Neuronal stem cell (in vitro differentiated cells): ENCODE measurements around the gene CDCA7L.

Source experiments
- DNase-seq: peaks from one replicate; pipeline ENCODE4 v3.0.0-alpha.2; 2013; ENCODE audit warnings: low spot score
- H2AFZ ChIP-seq: one replicate; pipeline ENCODE4 v1.6.1; 2013; ENCODE audit warnings: mild to moderate bottlenecking, low read length, inconsistent platforms
- H2AK5ac ChIP-seq: 2 replicates; pipeline ENCODE4 v1.6.1; 2013; ENCODE audit warnings: low read depth, mild to moderate bottlenecking, inconsistent platforms, low read length, moderate library complexity, mixed read lengths
- H2BK120ac ChIP-seq: 2 replicates; pipeline ENCODE4 v1.6.1; 2013; ENCODE audit warnings: low read depth, mild to moderate bottlenecking, inconsistent platforms, low read length, moderate library complexity, mixed read lengths
- H2BK12ac ChIP-seq: one replicate; pipeline ENCODE4 v1.6.1; 2013; ENCODE audit warnings: low read length, inconsistent platforms
- H2BK15ac ChIP-seq: 2 replicates; pipeline ENCODE4 v1.6.1; 2013; ENCODE audit warnings: mild to moderate bottlenecking, low read length, inconsistent platforms, mixed read lengths
- H2BK5ac ChIP-seq: one replicate; pipeline ENCODE4 v1.6.1; 2013; ENCODE audit warnings: inconsistent platforms, mild to moderate bottlenecking, low read length, moderate library complexity
- H3K14ac ChIP-seq: one replicate; pipeline ENCODE4 v1.6.1; 2013; ENCODE audit warnings: low read length, inconsistent platforms
- H3K18ac ChIP-seq: 2 replicates; pipeline ENCODE4 v1.6.1; 2013; ENCODE audit warnings: low read length, inconsistent platforms
- H3K23ac ChIP-seq: 2 replicates; pipeline ENCODE4 v1.6.1; 2013; ENCODE audit warnings: low read depth, mild to moderate bottlenecking, mixed read lengths, low read length, inconsistent platforms; ENCODE audit not compliant: poor library complexity
- H3K27ac ChIP-seq: replicated peaks from 3 replicates; pipeline ENCODE4 v1.5.1; 2013; ENCODE audit warnings: low read length, inconsistent platforms
- H3K27me3 ChIP-seq, 3 experiments: 2 replicates each; pipeline ENCODE4 v1.6.1; 2013; ENCODE audit warnings: low read length in 3 of 3, mild to moderate bottlenecking in 2 of 3, inconsistent platforms in 1 of 3, low read depth in 1 of 3, mixed read lengths in 1 of 3, moderate library complexity in 1 of 3; ENCODE audit not compliant: control insufficient read depth in 3 of 3, insufficient read depth in 3 of 3
- H3K36me3 ChIP-seq, 2 donors: replicated peaks in 1 of 2; 2 replicates each; pipeline ENCODE4 v1.6.1; 2013; ENCODE audit warnings: low read length in 2 of 2; ENCODE audit not compliant: control insufficient read depth in 2 of 2, insufficient read depth in 2 of 2
- H3K4ac ChIP-seq: 2 replicates; pipeline ENCODE4 v1.6.1; 2013; ENCODE audit warnings: inconsistent platforms, mild to moderate bottlenecking, low read length, moderate library complexity
- H3K4me1 ChIP-seq, 2 donors: 1 replicate in 1 of 2; 2 replicates in 1 of 2; pipeline ENCODE4 v1.6.1; 2013; ENCODE audit warnings: low read length in 2 of 2, low read depth in 1 of 2; ENCODE audit not compliant: control insufficient read depth in 2 of 2, insufficient read depth in 1 of 2
- H3K4me2 ChIP-seq: one replicate; pipeline ENCODE4 v1.6.1; 2013; ENCODE audit warnings: mild to moderate bottlenecking, low read length, inconsistent platforms; ENCODE audit not compliant: insufficient read depth, poor library complexity, severe bottlenecking
- H3K4me3 ChIP-seq, 2 donors: 2 replicates each; pipeline ENCODE4 v1.5.1; 2013; ENCODE audit warnings: low read length in 2 of 2, mild to moderate bottlenecking in 2 of 2, inconsistent platforms in 1 of 2, moderate library complexity in 1 of 2
- H3K79me1 ChIP-seq: one replicate; pipeline ENCODE4 v1.6.1; 2013; ENCODE audit warnings: low read depth, mild to moderate bottlenecking, inconsistent platforms, low read length, moderate library complexity
- H3K9ac ChIP-seq: one replicate; pipeline ENCODE4 v1.6.1; 2013; ENCODE audit warnings: mild to moderate bottlenecking, low read depth, low read length, inconsistent platforms; ENCODE audit not compliant: poor library complexity
- H3K9me3 ChIP-seq, 2 donors: replicated peaks in 1 of 2; 2 replicates each; pipeline versions ENCODE3 to v1.6.1; 2013; ENCODE audit warnings: low read length in 2 of 2, mild to moderate bottlenecking in 2 of 2, inconsistent platforms in 1 of 2, low read depth in 1 of 2, mixed read lengths in 1 of 2, moderate library complexity in 1 of 2; ENCODE audit not compliant: control insufficient read depth in 2 of 2, insufficient read depth in 1 of 2
- H4K8ac ChIP-seq: one replicate; pipeline ENCODE4 v1.6.1; 2013; ENCODE audit warnings: low read depth, mild to moderate bottlenecking, inconsistent platforms, low read length, moderate library complexity
- H4K91ac ChIP-seq: one replicate; pipeline ENCODE4 v1.6.1; 2013; ENCODE audit warnings: low read length, low read depth, mild to moderate bottlenecking, inconsistent platforms; ENCODE audit not compliant: poor library complexity
- WGBS, 2 donors: extraction: QIAGEN DNeasy Blood & Tissue Kit; methylation state at CpG; one replicate each; pipeline ENCODE4 v1.1.7; 2013; ENCODE audit warnings: missing lambda C conversion rate in 2 of 2, mixed read lengths in 1 of 2; ENCODE audit not compliant: insufficient read length in 2 of 2, insufficient replicate concordance in 1 of 2; ENCODE audit errors: extremely low coverage in 2 of 2; 5-methylcytosine and 5-hydroxymethylcytosine counted together

CDCA7L gene

DNA sequence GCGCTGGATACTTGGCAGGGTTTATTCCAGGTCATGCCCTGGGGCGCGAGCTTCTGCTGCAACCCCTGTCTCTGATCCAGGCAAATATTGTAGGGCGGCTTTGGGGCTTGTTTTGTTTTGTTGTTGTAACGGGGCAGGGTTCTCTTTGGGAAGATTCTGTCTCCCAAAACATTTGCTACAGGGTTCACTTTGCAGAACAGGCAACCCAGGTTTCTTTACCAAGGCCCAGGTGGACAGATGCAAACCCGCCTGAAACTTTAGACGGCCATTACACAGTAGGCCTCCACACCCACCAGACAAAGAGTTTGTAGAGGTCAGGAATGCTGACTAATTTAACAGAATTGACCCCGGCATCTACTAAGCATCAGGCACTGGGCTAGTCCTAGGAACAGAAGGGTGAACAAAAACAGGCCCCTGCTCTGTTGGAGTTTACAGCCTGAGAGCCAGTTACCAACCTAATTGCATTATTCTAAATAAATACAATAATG is 567 bp upstream of the CDCA7L start:
- peak overlapping the region; percentile 35 for H2BK5ac ChIP-seq
- H3K79me1 ChIP-seq: no peaks in the 10 kb centered on the region
- DNase-seq: no peak
- H3K36me3 ChIP-seq: no peaks in the 10 kb centered on the region
- H3K9me3 ChIP-seq: no peaks in the 10 kb centered on the region
- peak overlapping the region; percentile 99 for H2AFZ ChIP-seq
- H3K4me2 ChIP-seq: no peak overlapping the region
- WGBS, 2 donors: no CpG with 5 or more reads among the region's 8 CpGs
- H3K4me3 ChIP-seq: peak overlapping the region in 1 of 2 donors; percentile 72
- no peak overlapping the region for H2AK5ac ChIP-seq
- H3K27ac ChIP-seq: no peak overlapping the region
- no peak overlapping the region for H3K4ac ChIP-seq
- no peak overlapping the region for H3K9ac ChIP-seq
- no peak overlapping the region for H4K91ac ChIP-seq
- H3K27me3 ChIP-seq: peaks cover 0 to 19% (median 0%) of the 10 kb centered on the region in 3 experiments
- H2BK15ac ChIP-seq: no peak overlapping the region
- peaks cover 9 to 14% of the 10 kb centered on the region in 2 donors for H3K4me1 ChIP-seq
- no peak overlapping the region for H2BK120ac ChIP-seq
- no peak overlapping the region for H3K18ac ChIP-seq
- no peak overlapping the region for H2BK12ac ChIP-seq
- no peak overlapping the region for H3K14ac ChIP-seq
- H3K23ac ChIP-seq: no peak overlapping the region
- no peak overlapping the region for H4K8ac ChIP-seq

GRCh38 chr7:21944616-21945453 is 864 bp downstream of the CDCA7L start:
- no peak overlapping the region for H2BK15ac ChIP-seq
- H3K4me2 ChIP-seq: peak overlapping the region; percentile 85
- no peaks in the 10 kb centered on the region for H3K79me1 ChIP-seq
- H4K8ac ChIP-seq: no peak overlapping the region
- peaks cover 9 to 14% of the 10 kb centered on the region in 2 donors for H3K4me1 ChIP-seq
- H3K4ac ChIP-seq: no peak overlapping the region
- H3K4me3 ChIP-seq: peak overlapping the region; percentile 72 to 92
- H3K9ac ChIP-seq: peak overlapping the region; percentile 79
- H4K91ac ChIP-seq: no peak overlapping the region
- H3K14ac ChIP-seq: no peak overlapping the region
- no peak overlapping the region for H2BK12ac ChIP-seq
- H2AFZ ChIP-seq: peak overlapping the region; percentile 99
- H3K27me3 ChIP-seq: peaks cover 0 to 19% (median 0%) of the 10 kb centered on the region in 3 experiments
- H3K27ac ChIP-seq: peak overlapping the region; percentile 45
- no peak overlapping the region for H2AK5ac ChIP-seq
- no CpG with 5 or more reads among the region's 34 CpGs for WGBS, 2 donors
- H3K9me3 ChIP-seq: no peaks in the 10 kb centered on the region
- no peaks in the 10 kb centered on the region for H3K36me3 ChIP-seq
- H3K23ac ChIP-seq: no peak overlapping the region
- H2BK5ac ChIP-seq: no peak overlapping the region
- H2BK120ac ChIP-seq: no peak overlapping the region
- peak overlapping the region; percentile 95 for H3K18ac ChIP-seq
- DNase-seq: peak; percentile 32

DNA sequence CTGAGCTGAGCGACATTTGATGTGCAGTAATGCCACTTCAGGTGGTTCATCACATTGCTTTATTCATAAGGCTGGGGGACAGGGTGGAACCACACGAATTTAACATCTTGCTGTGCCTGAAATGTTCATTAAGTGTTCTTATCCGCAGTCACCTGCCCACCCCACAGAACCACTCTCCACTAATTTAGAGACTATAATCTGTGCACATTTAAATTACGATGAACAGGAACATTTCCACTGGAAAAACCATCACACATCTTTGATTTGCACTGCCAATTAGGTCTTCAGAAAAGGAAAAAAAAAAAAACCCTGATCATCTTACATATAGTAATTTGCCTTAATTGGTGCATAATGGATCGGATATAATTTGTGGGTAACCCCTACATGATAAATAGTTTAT is 2.3 kb downstream of the CDCA7L start:
- Histone ChIP-seq H3K4me1 (peaks cover 3 to 10% of the 10 kb centered on the region in 2 donors), H3K9me3 (peaks cover 0 to 2% of the 10 kb centered on the region in 2 donors), H3K4me2 (no peak overlapping the region), H4K91ac (no peak overlapping the region), H3K27ac (no peak overlapping the region), H2BK15ac (no peak overlapping the region), H2BK12ac (no peak overlapping the region), H3K18ac (no peak overlapping the region), H3K27me3 (peaks cover 0 to 18% (median 0%) of the 10 kb centered on the region in 3 experiments), H3K14ac (no peak overlapping the region), H3K23ac (no peak overlapping the region), H2AFZ (no peak overlapping the region), H3K4me3 (no peak overlapping the region), H2BK120ac (no peak overlapping the region), H3K4ac (no peak overlapping the region), H3K36me3 (peaks cover 0 to 4% of the 10 kb centered on the region in 2 donors), H4K8ac (no peak overlapping the region), H3K79me1 (no peaks in the 10 kb centered on the region), H2AK5ac (no peak overlapping the region), H3K9ac (no peak overlapping the region), H2BK5ac (no peak overlapping the region)
- no peak for DNase-seq
- no CpG with 5 or more reads among the region's 5 CpGs for WGBS, 2 donors

DNA sequence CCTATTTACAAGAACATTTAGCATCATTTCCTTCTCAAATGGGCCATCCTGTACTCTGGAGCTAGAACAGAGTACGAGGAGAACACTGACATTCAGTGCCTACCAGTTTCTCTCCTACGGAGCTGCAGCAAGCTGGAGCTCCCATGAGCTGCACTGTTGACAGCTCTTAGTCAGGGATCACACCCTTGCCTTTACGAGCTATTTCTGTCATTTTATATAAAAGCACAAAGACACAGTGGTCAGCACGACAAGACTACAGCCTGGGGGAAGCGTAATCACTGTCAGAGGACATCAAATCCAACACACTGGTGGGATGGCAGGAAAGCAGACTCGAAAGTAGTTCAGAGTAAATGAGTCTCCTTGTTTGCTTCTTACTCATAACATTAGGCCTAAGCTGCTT is 2.7 kb downstream of the CDCA7L start:
- Histone ChIP-seq H3K27me3 (peaks cover 0 to 14% (median 0%) of the 10 kb centered on the region in 3 experiments), H3K79me1 (no peaks in the 10 kb centered on the region), H3K9ac (no peak overlapping the region), H2AK5ac (no peak overlapping the region), H3K4me1 (peaks cover 3 to 10% of the 10 kb centered on the region in 2 donors), H3K4ac (no peak overlapping the region), H3K4me2 (no peak overlapping the region), H3K36me3 (peaks cover 0 to 5% of the 10 kb centered on the region in 2 donors), H2AFZ (no peak overlapping the region), H3K23ac (no peak overlapping the region), H2BK120ac (no peak overlapping the region), H3K9me3 (peaks cover 0 to 5% of the 10 kb centered on the region in 2 donors), H3K18ac (no peak overlapping the region), H4K8ac (no peak overlapping the region), H4K91ac (no peak overlapping the region), H2BK15ac (no peak overlapping the region), H3K27ac (no peak overlapping the region), H2BK5ac (no peak overlapping the region), H3K4me3 (no peak overlapping the region), H3K14ac (no peak overlapping the region), H2BK12ac (no peak overlapping the region)
- WGBS, 2 donors: no CpG with 5 or more reads among the region's 6 CpGs
- DNase-seq: no peak
